H1 (cell line): ENCODE measurements around the gene GALNT7. TPM values are rescaled to one million over a fixed set of nuclear protein-coding genes. Genes with fewer than 3 reads are reported as not detected.
A peak's percentile ranks its signal among the peaks of the same experiment; 100 is the strongest.

Experiments used
- ASH2L ChIP-seq: fragments of 200-600, 300-600 bp; sonication (generic); IDR thresholded peaks from one replicate; pipeline ENCODE4 v1.7.1; 2017; ENCODE audit warnings: low read length
- ATF2 ChIP-seq: IDR thresholded peaks from 2 replicates; pipeline ENCODE4 v1.6.1; 2012; ENCODE audit warnings: low read length, inconsistent platforms
- EGR1 ChIP-seq: IDR thresholded peaks from 2 replicates; pipeline ENCODE4 v1.6.1; 2011; ENCODE audit warnings: low read depth, low read length, borderline replicate concordance
- EP300 ChIP-seq, 2 experiments: IDR thresholded peaks; 1 replicate in 1 of 2; 2 replicates in 1 of 2; pipeline ENCODE4 v1.6.1; 2011 to 2012; ENCODE audit warnings: low read depth in 2 of 2, low read length in 2 of 2, mild to moderate bottlenecking in 2 of 2, borderline replicate concordance in 1 of 2, inconsistent platforms in 1 of 2, moderate library complexity in 1 of 2
- FOSL1 ChIP-seq: IDR thresholded peaks from 2 replicates; pipeline ENCODE4 v1.6.1; 2011; ENCODE audit warnings: mild to moderate bottlenecking, low read depth, low read length, moderate library complexity; ENCODE audit not compliant: insufficient read depth
- GABPA ChIP-seq: IDR thresholded peaks from 2 replicates; pipeline ENCODE4 v1.6.1; 2011; ENCODE audit warnings: mild to moderate bottlenecking, low read length, moderate library complexity, borderline replicate concordance; ENCODE audit not compliant: insufficient read depth
- JUN ChIP-seq: IDR thresholded peaks from 2 replicates; pipeline ENCODE4 v1.6.1; 2011; ENCODE audit warnings: low read depth, mild to moderate bottlenecking, improper control_type of control experiment, low read length
- KDM5A ChIP-seq: fragments of 200-600 bp; IDR thresholded peaks from 2 replicates; pipeline ENCODE4 v1.7.1; 2012; ENCODE audit warnings: mild to moderate bottlenecking, low read length, inconsistent platforms, mixed read lengths
- MAFK ChIP-seq: IDR thresholded peaks from 2 replicates; pipeline ENCODE4 v1.6.1; 2012; ENCODE audit warnings: low read depth, mild to moderate bottlenecking, improper control_type of control experiment, low read length
- MAX ChIP-seq: IDR thresholded peaks from 2 replicates; pipeline ENCODE4 v1.6.1; 2012; ENCODE audit warnings: inconsistent platforms
- NANOG ChIP-seq: IDR thresholded peaks from 2 replicates; pipeline ENCODE4 v1.6.1; 2011; ENCODE audit warnings: low read length, low read depth, mild to moderate bottlenecking, inconsistent platforms; ENCODE audit not compliant: insufficient read depth, poor library complexity, severe bottlenecking
- PHF8 ChIP-seq: fragments of 200-600 bp; sonication (generic); conservative IDR thresholded peaks from 2 replicates; pipeline ENCODE4 v1.7.1; 2012; ENCODE audit warnings: low read depth, mild to moderate bottlenecking, inconsistent platforms, low read length, moderate library complexity
- RBBP5 ChIP-seq: IDR thresholded peaks from 2 replicates; pipeline ENCODE4 v1.7.1; 2012; ENCODE audit warnings: low read depth, mild to moderate bottlenecking, inconsistent platforms, low read length, moderate library complexity, borderline replicate concordance
- RFX5 ChIP-seq: IDR thresholded peaks from 2 replicates; pipeline ENCODE4 v1.6.1; 2011; ENCODE audit warnings: low read depth, low read length, improper control_type of control experiment, borderline replicate concordance
- SIN3A ChIP-seq, 2 experiments: IDR thresholded peaks in 1 of 2; conservative IDR thresholded peaks in 1 of 2; 2 replicates each; pipeline ENCODE4 v1.6.1; 2011 to 2012; ENCODE audit warnings: low read length in 2 of 2, improper control_type of control experiment in 1 of 2, low read depth in 1 of 2, mild to moderate bottlenecking in 1 of 2
- SP2 ChIP-seq: IDR thresholded peaks from 2 replicates; pipeline ENCODE4 v1.6.1; 2012; ENCODE audit warnings: mild to moderate bottlenecking, low read length, inconsistent platforms
- SUZ12 ChIP-seq: fragments of 200-600 bp; sonication (generic); IDR thresholded peaks from 2 replicates; pipeline ENCODE4 v1.6.1; 2012; ENCODE audit warnings: mild to moderate bottlenecking, inconsistent platforms, low read length, moderate library complexity, mixed read lengths
- TAF1 ChIP-seq: IDR thresholded peaks from 2 replicates; pipeline ENCODE4 v1.6.1; 2011; ENCODE audit warnings: mild to moderate bottlenecking, low read depth, low read length
- TBP ChIP-seq: IDR thresholded peaks from 2 replicates; pipeline ENCODE4 v1.6.1; 2011; ENCODE audit warnings: low read depth, low read length, improper control_type of control experiment
- TEAD4 ChIP-seq: IDR thresholded peaks from 2 replicates; pipeline ENCODE4 v1.6.1; 2012; ENCODE audit warnings: low read depth, low read length, inconsistent platforms, mixed read lengths
- ZNF274 ChIP-seq: IDR thresholded peaks from 2 replicates; pipeline ENCODE4 v1.7.0; 2012; ENCODE audit warnings: low read length, borderline replicate concordance; ENCODE audit errors: extremely low read depth
- polyA plus RNA-seq, 7 experiments: library from polyadenylated mRNA; depleted of rRNA in 3 of 7; stranded (reverse) in 5 of 7; unstranded in 2 of 7; fragments of >200 nt in 5 of 7; fragments of 200-250 nt in 2 of 7; gene quantifications; 1 replicate in 5 of 7; 2 replicates in 1 of 7; 4 replicates in 1 of 7; pipeline versions ENCODE4 v1.2.1 to v1.2.3, GENCODE V29; 2011 to 2013; ENCODE audit warnings: missing spikeins in 2 of 7, mixed read lengths in 2 of 7
- total RNA-seq: library from RNA; stranded (reverse); fragmentation: NEBNext Ultra II Directional; extraction: Animal tissue kit (Norgen Biotek cat#: 25700); gene quantifications from 2 replicates; pipeline ENCODE4 v1.2.1, GENCODE V29; 2021

The GALNT7 gene
- total and polyA plus RNA-seq, 2 of the 8 experiments (the other 6 are each of a cell fraction or from before 2014, with no cell fraction given) = 22.4 to 85.5 TPM

GRCh38 chr4:173334891-173335752 is 166.5 kb downstream of the GALNT7 start (continued):
- TF ChIP-seq EP300 (IDR thresholded peaks at IDR 0.05; ENCODE audit: borderline replicate concordance in 1 of 2, low read depth in 2 of 2, low read length in 2 of 2) = peak in 1 of 2 experiments; percentile 52; a peak in 1 of 3 replicates
- peak; percentile 68; the same call in 1 of the 2 replicates for TF ChIP-seq EGR1
- no peak for TF ChIP-seq KDM5A
- peak; percentile 79; the same call in 1 of the 2 replicates for TF ChIP-seq PHF8
- 0 out of 2 replicates have a peak, but pooled peaks have one; percentile 62 for TF ChIP-seq RBBP5
- TF ChIP-seq SP2 = no peak
- no peak for TF ChIP-seq FOSL1
- TF ChIP-seq TBP = no peak
- no peak for TF ChIP-seq NANOG
- no peak for TF ChIP-seq SUZ12
- TF ChIP-seq TAF1 = peak; percentile 69
- TF ChIP-seq ZNF274 = no peak
- TF ChIP-seq ASH2L = peak; percentile 67
- TF ChIP-seq JUN = no peak
- peak; percentile 89 for TF ChIP-seq TEAD4
- no peak for TF ChIP-seq RFX5
- no peak for TF ChIP-seq GABPA
- TF ChIP-seq ATF2 = no peak
- 0 out of 2 replicates have a peak, but pooled peaks have one; percentile 10 for TF ChIP-seq MAX
- TF ChIP-seq MAFK = no peak
- peak; percentile 41 to 83; a peak in 1 of 4 replicates for TF ChIP-seq SIN3A (conservative IDR thresholded peaks at IDR 0.05 in 1 of 2, IDR thresholded peaks at IDR 0.05 in 1 of 2; ENCODE audit: low read depth in 1 of 2, low read length in 2 of 2)
